Keratinocyte (primary cell): ENCODE measurements around the gene DIO3.

ENCODE experiments used
- CTCF ChIP-seq, 3 experiments: IDR thresholded peaks in 1 of 3; conservative IDR thresholded peaks in 1 of 3; optimal IDR thresholded peaks in 1 of 3; 2 replicates in 2 of 3; 3 replicates in 1 of 3; pipeline versions ENCODE3 to v1.5.1; 2011; ENCODE audit warnings: low read length in 3 of 3, mild to moderate bottlenecking in 3 of 3, moderate library complexity in 2 of 3, control low read depth in 1 of 3, inconsistent platforms in 1 of 3; ENCODE audit not compliant: insufficient read depth in 2 of 3; ENCODE audit errors: extremely low read depth in 1 of 3
- EZH2 ChIP-seq: IDR thresholded peaks from one replicate; pipeline ENCODE4 v1.6.1; 2012; ENCODE audit warnings: inconsistent platforms, mild to moderate bottlenecking, low read length, moderate library complexity

- TF ChIP-seq CTCF (optimal IDR thresholded peaks at IDR 0.05 in 1 of 3, IDR thresholded peaks at IDR 0.05 in 1 of 3, conservative IDR thresholded peaks at IDR 0.05 in 1 of 3; ENCODE audit: extremely low read depth in 1 of 3, insufficient read depth in 2 of 3, low read length in 3 of 3) (no peak), EZH2 (peak; percentile 18)
These were observed 2.1 kb upstream of the DIO3 start for GRCh38 chr14:101559250-101559623.
